ENCODE measurements around the gene SMIM36.

SMIM36 gene

DNA sequence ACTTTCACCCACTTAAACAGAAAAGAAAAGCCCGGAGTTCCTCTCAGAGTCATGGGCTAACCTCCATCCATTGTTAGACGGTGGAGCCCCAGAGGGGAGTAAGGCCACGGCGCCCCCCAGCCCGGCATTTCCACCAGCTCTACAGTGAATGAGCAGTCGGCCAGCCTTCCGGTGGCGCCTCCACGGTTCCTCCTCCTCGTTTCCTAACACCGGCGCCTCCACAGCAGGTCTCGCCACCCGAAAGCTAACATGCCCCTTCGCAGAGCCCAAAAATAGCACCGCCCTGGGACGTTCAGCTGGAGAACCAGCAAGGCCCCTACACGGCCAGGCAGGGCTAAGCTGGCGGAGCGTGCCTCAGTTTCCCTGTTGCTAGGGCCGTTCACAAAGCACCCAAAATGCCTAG, 90.5 kb downstream of the SMIM36 start:
- Mint-ChIP-seq H3K4me1 (peaks cover 51% of the 10 kb centered on the region), H3K9me3 (no peaks in the 10 kb centered on the region)
- ATAC-seq (replicated peaks; ENCODE audit: extremely low read depth, poor library complexity, severe bottlenecking) = peak; percentile 21

GRCh38 chr17:55420067-55420775, 91.0 kb downstream of the SMIM36 start:
- Mint-ChIP-seq H3K4me1 (peaks cover 51% of the 10 kb centered on the region), H3K27me3 (peaks cover 24% of the 10 kb centered on the region), H3K36me3 (ENCODE audit: insufficient read depth) (peaks cover 8% of the 10 kb centered on the region), H3K9me3 (no peaks in the 10 kb centered on the region), H3K4me3 (peak overlapping the region; percentile 88), H3K27ac (ENCODE audit: low read depth) (peak overlapping the region; percentile 73)
- no peak for DNase-seq (ENCODE audit: low spot score in 2 of 2)
- ATAC-seq (replicated peaks; ENCODE audit: extremely low read depth, poor library complexity, severe bottlenecking) = peak; percentile 42

More for the DNA sequence above, 90.5 kb downstream of the SMIM36 start:
- peak; percentile 16 to 20 for DNase-seq (ENCODE audit: low spot score in 2 of 2)
- Mint-ChIP-seq H3K4me3 (peak overlapping the region; percentile 88), H3K36me3 (ENCODE audit: insufficient read depth) (peaks cover 8% of the 10 kb centered on the region), H3K27me3 (peaks cover 30% of the 10 kb centered on the region), H3K27ac (ENCODE audit: low read depth) (peak overlapping the region; percentile 73)

DNA sequence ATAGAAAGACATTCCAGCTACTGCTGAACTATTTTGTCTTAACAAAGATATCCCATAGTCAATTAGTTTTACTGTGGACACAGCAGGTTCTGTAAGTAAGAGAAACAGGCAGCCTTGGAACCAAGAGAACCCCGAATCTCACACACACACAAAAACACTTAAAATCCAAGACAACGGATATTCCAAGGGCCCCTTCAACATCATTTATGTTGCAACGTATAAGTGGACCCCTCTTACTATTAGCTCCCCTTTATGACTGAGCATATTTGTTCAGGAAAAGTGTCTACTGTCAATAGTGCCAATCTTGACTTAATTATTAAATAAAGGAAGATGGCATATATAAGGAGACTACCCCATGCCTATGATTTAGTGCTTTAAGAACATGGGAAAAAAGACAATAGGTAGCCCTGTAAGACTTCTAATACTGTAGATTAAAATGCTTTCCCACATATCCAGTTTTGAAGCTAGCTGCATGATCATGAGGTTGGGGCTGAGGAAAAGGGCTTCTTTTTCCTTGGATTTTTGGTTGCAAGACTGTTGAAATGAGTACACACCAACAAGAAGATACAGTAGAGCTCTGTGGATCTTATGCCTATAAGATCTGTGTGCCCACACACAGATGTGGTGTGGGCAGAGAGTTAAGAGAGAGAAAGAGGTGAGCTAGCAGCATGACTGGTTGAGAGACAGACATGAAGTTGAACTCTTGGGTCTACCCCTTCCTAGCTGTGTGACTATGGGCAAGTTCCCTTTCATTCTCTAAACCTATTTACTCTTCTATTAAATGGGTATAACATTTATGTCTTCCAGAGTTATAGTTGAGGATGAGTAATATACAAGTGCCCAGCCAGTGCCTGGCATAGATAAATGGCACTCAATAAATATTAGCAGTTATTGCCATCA, 92.6 kb downstream of the SMIM36 start:
- Mint-ChIP-seq H3K36me3 (ENCODE audit: insufficient read depth) (peaks cover 8% of the 10 kb centered on the region), H3K4me1 (peaks cover 56% of the 10 kb centered on the region), H3K27ac (ENCODE audit: low read depth) (no peak overlapping the region), H3K9me3 (no peaks in the 10 kb centered on the region), H3K4me3 (no peak overlapping the region), H3K27me3 (peaks cover 8% of the 10 kb centered on the region)
- DNase-seq (ENCODE audit: low spot score in 2 of 2) (no peak), ATAC-seq (replicated peaks; ENCODE audit: extremely low read depth, poor library complexity, severe bottlenecking) (no peak)

DNA sequence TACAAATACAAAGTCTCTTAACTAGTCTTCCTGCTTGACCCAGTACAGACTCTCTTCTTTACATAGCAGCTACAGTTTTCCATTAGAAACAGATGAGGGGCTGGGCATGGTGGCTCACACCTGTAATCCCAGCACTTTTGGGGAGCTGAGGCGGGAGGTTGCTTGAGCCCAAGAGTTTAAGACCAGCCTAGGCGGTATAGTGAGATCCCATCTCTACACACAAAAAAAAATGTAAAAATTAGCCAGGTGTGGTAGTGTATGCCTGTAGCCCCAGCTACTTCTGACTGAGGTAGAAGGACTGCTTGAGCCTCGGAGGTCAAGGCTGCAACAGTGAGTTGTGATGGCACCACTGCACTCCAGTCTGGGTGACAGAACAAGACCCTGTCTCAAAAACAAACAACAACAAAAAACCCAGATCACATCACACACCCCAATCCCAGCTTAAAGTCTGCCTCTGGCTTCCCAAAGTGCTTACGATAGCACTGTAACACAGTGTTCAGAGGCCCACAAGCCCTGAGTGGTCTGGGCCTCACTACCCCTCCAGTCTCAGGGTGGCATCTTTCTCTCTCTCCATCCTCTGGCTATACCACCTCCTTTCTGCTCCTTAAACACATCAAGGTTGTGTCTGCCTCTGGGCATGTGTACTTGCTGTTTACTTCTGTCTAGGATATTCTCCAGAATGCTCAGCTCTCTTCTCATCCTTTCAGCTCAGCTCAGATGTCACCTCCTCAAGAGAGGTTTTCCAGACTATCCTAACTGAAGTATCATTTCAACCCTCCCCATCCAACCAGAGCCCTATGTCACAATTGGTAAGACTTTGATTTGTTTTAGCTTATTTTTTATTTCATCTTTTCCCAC, 93.6 kb downstream of the SMIM36 start:
- Mint-ChIP-seq H3K27ac (ENCODE audit: low read depth) (peak overlapping the region; percentile 20), H3K9me3 (no peaks in the 10 kb centered on the region), H3K36me3 (ENCODE audit: insufficient read depth) (peaks cover 5% of the 10 kb centered on the region), H3K4me1 (peaks cover 56% of the 10 kb centered on the region), H3K4me3 (no peak overlapping the region), H3K27me3 (no peaks in the 10 kb centered on the region)
- ATAC-seq (replicated peaks; ENCODE audit: extremely low read depth, poor library complexity, severe bottlenecking) (no peak), DNase-seq (ENCODE audit: low spot score in 2 of 2) (no peak)

DNA sequence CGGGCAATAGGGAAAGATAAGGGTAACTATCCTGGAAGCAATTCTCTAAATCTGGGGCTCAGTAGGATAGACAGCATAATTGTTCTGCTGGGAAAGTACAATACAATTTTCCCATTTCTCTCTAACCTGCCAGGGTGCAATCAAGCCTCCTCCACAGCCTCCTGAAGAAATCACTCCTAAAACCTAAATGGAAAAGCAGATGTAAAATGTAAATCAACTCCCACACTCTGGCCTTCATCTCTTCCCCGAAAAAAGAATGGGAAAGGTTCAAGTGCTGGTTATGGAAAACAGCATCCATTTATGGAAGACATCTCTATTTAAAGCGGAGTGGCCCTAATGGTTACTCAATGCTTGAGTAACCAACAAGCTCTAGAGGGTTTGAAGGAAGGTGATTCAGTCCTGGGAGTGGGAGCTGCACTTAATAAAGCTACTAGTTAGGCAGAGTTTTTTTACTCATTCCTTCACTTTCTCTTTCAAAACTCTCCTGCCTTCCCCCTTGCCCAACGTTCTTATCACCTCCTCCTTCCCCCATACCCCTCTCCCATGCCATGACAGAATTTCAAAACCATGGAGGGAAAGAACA, 94.7 kb downstream of the SMIM36 start:
- peak overlapping the region; percentile 20 for H3K27ac Mint-ChIP-seq (ENCODE audit: low read depth)
- no peak overlapping the region for H3K4me3 Mint-ChIP-seq
- no peaks in the 10 kb centered on the region for H3K27me3 Mint-ChIP-seq
- peaks cover 5% of the 10 kb centered on the region for H3K36me3 Mint-ChIP-seq (ENCODE audit: insufficient read depth)
- ATAC-seq (replicated peaks; ENCODE audit: extremely low read depth, poor library complexity, severe bottlenecking) (no peak), DNase-seq (ENCODE audit: low spot score in 2 of 2) (no peak)
- H3K4me1 Mint-ChIP-seq = peaks cover 52% of the 10 kb centered on the region
- H3K9me3 Mint-ChIP-seq = no peaks in the 10 kb centered on the region

DNA sequence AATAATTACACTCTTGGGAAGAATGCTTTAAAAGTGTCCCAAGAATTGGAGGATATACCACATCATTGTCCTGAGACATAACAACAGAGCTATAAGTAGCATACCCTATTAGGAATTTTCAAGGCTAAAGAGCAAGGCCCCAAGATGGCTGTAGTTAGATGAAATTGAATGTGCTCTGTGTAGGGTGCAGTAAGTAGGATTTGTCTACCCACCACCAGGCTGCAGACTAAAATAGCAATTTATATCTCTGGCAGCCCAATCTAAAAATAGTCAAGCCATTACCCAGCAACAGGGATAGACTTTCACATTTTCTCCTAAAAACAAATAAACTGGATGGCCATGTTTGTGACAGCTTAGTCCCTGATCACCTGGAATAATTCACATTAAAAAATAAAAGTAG, 95.3 kb downstream of the SMIM36 start:
- H3K27ac Mint-ChIP-seq (ENCODE audit: low read depth) = no peak overlapping the region
- H3K9me3 Mint-ChIP-seq = no peaks in the 10 kb centered on the region
- ATAC-seq (replicated peaks; ENCODE audit: extremely low read depth, poor library complexity, severe bottlenecking) (no peak), DNase-seq (ENCODE audit: low spot score in 2 of 2) (no peak)
- no peaks in the 10 kb centered on the region for H3K27me3 Mint-ChIP-seq
- H3K4me3 Mint-ChIP-seq = no peak overlapping the region
- peaks cover 51% of the 10 kb centered on the region for H3K4me1 Mint-ChIP-seq
- peaks cover 5% of the 10 kb centered on the region for H3K36me3 Mint-ChIP-seq (ENCODE audit: insufficient read depth)

- no peaks in the 10 kb centered on the region for H3K27me3 Mint-ChIP-seq
- peaks cover 8% of the 10 kb centered on the region for H3K36me3 Mint-ChIP-seq (ENCODE audit: insufficient read depth)
- no peak for DNase-seq (ENCODE audit: low spot score in 2 of 2)
- no peak for ATAC-seq (replicated peaks; ENCODE audit: extremely low read depth, poor library complexity, severe bottlenecking)
- H3K4me3 Mint-ChIP-seq = no peak overlapping the region
- H3K4me1 Mint-ChIP-seq = peaks cover 40% of the 10 kb centered on the region
- no peaks in the 10 kb centered on the region for H3K9me3 Mint-ChIP-seq
- H3K27ac Mint-ChIP-seq (ENCODE audit: low read depth) = no peak overlapping the region
These were observed 96.3 kb downstream of the SMIM36 start for GRCh38 chr17:55414983-55415382.

DNA sequence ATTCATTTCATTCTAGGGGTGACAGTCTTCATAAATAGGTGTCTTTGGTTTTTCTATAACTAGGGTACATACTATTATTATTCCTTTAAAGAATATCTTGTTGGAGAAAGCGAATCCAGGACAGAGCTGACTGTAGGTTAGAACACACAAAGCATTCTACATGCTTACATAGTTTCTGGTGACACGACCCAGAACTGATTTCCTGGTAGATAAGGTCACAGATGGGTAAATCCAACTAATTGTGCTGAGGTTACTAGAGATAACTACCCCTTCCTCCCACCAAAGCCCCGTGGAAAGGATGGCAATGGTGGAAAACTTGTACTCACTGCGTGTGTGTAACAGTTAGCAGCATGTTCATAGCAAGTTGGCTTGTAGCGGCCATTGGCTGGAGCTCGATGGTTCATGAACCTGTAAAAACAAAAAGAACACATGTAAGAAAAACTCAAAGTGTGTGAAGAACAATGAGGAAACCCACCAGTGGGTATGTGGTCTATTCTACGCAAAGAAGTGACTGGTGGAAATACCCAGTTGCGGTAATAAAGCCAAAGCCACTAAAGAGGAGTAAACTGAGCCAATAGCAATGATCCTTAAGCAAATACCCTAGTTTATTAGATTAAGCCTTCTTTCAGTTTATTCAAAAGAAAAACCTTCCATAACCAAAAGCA, 97.3 kb downstream of the SMIM36 start:
- no peaks in the 10 kb centered on the region for H3K9me3 Mint-ChIP-seq
- no peaks in the 10 kb centered on the region for H3K27me3 Mint-ChIP-seq
- H3K4me3 Mint-ChIP-seq = no peak overlapping the region
- peak; percentile 58 for ATAC-seq (replicated peaks; ENCODE audit: extremely low read depth, poor library complexity, severe bottlenecking)
- no peak for DNase-seq (ENCODE audit: low spot score in 2 of 2)
- H3K27ac Mint-ChIP-seq (ENCODE audit: low read depth) = no peak overlapping the region
- peaks cover 30% of the 10 kb centered on the region for H3K4me1 Mint-ChIP-seq
- peaks cover 14% of the 10 kb centered on the region for H3K36me3 Mint-ChIP-seq (ENCODE audit: insufficient read depth)

GRCh38 chr17:55411463-55411855, 99.8 kb downstream of the SMIM36 start:
- H3K4me3 Mint-ChIP-seq = no peak overlapping the region
- no peak overlapping the region for H3K27ac Mint-ChIP-seq (ENCODE audit: low read depth)
- H3K9me3 Mint-ChIP-seq = no peaks in the 10 kb centered on the region
- no peak for DNase-seq (ENCODE audit: low spot score in 2 of 2)
- ATAC-seq (replicated peaks; ENCODE audit: extremely low read depth, poor library complexity, severe bottlenecking) = no peak
- peaks cover 27% of the 10 kb centered on the region for H3K36me3 Mint-ChIP-seq (ENCODE audit: insufficient read depth)
- peaks cover 8% of the 10 kb centered on the region for H3K4me1 Mint-ChIP-seq
- no peaks in the 10 kb centered on the region for H3K27me3 Mint-ChIP-seq

DNA sequence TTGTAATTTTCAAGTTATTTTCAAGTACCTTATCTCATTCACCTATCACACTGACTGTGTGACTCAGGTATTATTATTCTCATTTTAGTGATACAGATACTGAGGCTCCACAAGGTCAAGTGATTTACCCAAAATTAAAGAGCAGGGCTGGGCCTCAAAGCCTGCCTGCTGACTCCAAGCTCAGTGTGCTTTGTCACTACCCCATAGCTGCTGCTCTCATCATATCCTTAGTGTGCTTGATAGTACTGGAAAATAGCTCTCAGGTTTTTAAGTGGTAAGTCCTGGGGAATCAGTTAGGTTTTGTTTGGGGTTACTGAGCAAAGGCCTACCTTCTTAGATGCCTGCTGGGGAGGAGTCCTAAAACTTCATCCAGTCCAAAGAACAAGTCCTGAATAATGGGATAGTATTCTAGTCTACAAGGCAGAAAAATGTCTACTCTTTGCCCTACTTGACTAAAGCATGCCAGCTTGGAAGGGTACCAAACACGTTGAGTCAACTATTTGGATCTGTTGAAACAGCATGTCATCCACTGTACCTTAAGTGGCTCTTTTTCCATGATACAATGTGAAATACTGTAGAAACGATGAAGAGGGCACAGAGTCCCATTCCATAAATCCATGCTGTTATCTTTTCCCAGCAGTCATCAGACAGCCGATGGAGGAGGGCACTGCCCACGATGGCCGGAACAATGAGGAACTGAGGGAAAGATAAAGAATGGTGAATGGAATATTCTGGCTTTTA, 100.4 kb downstream of the SMIM36 start:
- Mint-ChIP-seq H3K9me3 (no peaks in the 10 kb centered on the region), H3K4me1 (peaks cover 6% of the 10 kb centered on the region), H3K27ac (ENCODE audit: low read depth) (no peak overlapping the region), H3K4me3 (no peak overlapping the region), H3K36me3 (ENCODE audit: insufficient read depth) (peaks cover 29% of the 10 kb centered on the region), H3K27me3 (no peaks in the 10 kb centered on the region)
- ATAC-seq (replicated peaks; ENCODE audit: extremely low read depth, poor library complexity, severe bottlenecking) (no peak), DNase-seq (ENCODE audit: low spot score in 2 of 2) (no peak)

GRCh38 chr17:55409030-55409800, 102.0 kb downstream of the SMIM36 start:
- H3K9me3 Mint-ChIP-seq = no peaks in the 10 kb centered on the region

More at GRCh38 chr17:55409030-55409800, 102.0 kb downstream of the SMIM36 start:
- H3K27ac Mint-ChIP-seq (ENCODE audit: low read depth) = no peak overlapping the region
- no peak for DNase-seq (ENCODE audit: low spot score in 2 of 2)
- H3K36me3 Mint-ChIP-seq (ENCODE audit: insufficient read depth) = peaks cover 36% of the 10 kb centered on the region
- no peaks in the 10 kb centered on the region for H3K4me1 Mint-ChIP-seq
- H3K4me3 Mint-ChIP-seq = no peak overlapping the region
- no peaks in the 10 kb centered on the region for H3K27me3 Mint-ChIP-seq
- ATAC-seq (replicated peaks; ENCODE audit: extremely low read depth, poor library complexity, severe bottlenecking) = no peak

Data from central memory CD8-positive, alpha-beta T cell (primary cell).